NCI-H510A (cell line): Measurements from ENCODE around the gene TMEM80.
A peak's percentile ranks its signal among the peaks of the same experiment; 100 is the strongest.
"Not testable (repeated sequence)": the region's sequence is repeated elsewhere in the genome, so short reads cannot be mapped to it uniquely, and the experiment has no call there.

Experiments used
- DNase-seq: peaks from one replicate; lab custom pipeline; 2025; lab: John Stamatoyannopoulos, UW

TMEM80 gene

DNA sequence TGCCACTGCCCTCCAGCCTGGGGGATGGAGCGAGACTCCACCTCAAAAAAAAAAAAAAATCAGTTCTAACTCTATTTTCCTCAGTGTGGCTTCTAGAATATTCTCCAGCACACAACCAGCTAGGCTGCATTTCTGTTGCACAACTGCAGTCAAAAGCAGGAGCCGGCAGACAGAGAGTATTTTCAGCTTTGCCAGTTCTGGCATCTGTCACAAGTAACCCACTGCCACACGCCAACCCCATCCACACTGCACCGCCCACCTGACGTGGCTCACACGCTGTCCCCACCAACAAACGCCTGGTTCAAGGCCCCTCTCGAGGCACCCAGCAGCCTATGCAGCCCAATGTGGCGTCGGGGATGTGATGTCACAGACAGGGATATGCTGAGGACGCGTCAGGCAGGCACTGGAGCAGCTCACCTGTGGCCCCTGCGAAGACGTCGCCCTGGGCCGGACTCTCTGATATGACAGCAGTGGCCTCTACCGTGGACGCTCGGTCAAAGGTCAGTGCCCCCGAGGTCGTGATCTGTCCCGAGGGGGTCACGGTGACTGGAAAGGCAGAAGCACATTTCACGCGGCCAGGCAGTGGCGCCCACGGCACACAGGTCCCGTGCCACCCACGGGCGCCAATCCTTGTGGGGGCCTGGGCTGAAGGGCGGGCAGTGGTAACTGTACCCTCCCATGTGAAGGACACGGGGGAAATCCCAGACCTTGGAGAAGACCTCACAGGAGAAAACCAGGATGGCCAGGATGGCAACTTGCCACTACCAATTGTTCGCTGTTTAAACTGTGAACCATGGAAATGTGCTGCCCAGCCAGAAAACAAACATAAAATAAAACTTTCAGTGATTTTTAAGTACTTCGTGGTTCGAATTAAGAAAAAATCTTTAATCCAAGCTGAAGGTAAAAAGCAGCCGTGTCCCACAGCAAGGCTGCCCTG is 16.1 kb upstream of the TMEM80 start:
- DNase-seq = no peak

GRCh38 chr11:680476-680875 is 15.1 kb upstream of the TMEM80 start:
- no peak for DNase-seq

- no peak for DNase-seq
These were observed 14.6 kb upstream of the TMEM80 start for GRCh38 chr11:680970-681369.

DNA sequence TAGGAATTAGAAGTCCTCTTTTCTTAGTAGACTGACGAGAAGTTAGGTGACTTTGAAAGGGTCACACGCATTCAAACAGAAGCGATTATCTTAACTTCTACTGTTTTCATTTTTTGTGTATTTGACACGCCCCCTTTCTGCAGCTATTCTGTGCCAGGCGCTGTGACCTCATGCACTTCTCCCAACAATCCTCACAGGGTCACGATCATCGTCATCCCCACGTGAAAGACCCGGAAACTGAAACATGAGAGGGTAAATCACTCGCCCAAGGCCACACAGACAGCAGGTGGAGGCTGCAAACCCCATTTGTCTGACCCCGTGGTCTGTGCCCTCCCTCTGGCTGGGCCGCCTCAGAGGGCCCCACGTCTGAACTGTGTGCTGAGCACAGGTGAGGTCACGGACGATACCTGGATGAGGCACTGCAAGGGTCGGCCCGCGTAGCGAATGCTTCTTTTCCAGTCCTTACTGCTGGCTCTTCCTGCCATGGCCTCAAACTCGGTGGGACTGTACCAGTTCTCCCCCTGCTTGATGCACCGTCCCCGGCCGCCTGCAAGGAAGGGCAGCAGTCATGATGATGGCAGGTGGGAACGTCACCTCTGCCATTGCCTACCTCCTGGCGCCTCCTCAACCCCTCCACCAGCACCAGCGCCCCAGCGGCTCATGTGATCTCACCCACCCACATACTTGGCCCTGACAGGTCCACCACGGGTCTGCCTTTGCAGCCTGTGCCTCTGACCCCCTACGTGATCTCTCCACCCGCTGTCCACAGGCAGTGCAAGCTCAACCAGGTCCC is 9.0 kb upstream of the TMEM80 start:
- DNase-seq = no peak

- no peak for DNase-seq
These were observed 7.9 kb upstream of the TMEM80 start for GRCh38 chr11:687751-688150.

GRCh38 chr11:688681-689080 is 6.9 kb upstream of the TMEM80 start:
- no peak for DNase-seq

DNA sequence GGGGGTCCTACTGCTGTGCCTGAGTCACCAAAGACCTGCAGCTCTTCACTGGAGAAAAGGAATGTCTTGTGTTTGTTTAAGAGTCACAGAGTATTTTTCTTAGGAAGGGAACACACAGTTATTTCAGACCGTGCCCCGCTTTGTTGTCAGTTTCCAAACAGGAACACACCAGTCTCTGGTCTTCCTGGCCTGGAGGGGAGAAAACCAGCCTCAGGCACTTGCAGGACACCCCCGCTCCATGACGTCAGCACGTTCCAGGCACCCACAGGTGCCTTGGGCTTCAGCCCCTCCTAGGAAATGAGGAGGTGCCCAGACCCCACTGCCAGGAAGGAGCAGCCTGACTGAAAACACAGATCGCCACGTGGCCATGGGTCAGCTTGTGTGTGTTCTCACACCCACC is 6.0 kb upstream of the TMEM80 start:
- no peak for DNase-seq

DNA sequence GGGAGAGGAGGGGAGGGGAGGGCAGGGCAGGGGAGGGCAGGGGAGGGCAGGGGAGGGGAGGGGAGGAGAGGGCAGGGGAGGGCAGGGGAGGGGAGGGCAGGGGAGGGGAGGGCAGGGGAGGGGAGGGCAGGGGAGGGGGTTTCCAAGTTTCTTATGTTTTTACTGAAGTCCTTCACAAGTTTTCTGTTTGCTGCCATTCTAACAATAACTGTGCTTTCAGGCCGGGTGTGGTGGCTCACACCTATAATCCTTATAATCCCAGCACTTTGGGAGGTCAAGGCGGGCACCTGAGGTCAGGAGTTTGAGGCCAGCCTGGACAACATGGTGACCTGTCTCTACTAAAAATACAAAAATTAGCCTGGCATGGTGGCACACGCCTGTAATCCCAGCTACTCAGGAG is 5.4 kb upstream of the TMEM80 start:
- not testable (repeated sequence) for DNase-seq

DNA sequence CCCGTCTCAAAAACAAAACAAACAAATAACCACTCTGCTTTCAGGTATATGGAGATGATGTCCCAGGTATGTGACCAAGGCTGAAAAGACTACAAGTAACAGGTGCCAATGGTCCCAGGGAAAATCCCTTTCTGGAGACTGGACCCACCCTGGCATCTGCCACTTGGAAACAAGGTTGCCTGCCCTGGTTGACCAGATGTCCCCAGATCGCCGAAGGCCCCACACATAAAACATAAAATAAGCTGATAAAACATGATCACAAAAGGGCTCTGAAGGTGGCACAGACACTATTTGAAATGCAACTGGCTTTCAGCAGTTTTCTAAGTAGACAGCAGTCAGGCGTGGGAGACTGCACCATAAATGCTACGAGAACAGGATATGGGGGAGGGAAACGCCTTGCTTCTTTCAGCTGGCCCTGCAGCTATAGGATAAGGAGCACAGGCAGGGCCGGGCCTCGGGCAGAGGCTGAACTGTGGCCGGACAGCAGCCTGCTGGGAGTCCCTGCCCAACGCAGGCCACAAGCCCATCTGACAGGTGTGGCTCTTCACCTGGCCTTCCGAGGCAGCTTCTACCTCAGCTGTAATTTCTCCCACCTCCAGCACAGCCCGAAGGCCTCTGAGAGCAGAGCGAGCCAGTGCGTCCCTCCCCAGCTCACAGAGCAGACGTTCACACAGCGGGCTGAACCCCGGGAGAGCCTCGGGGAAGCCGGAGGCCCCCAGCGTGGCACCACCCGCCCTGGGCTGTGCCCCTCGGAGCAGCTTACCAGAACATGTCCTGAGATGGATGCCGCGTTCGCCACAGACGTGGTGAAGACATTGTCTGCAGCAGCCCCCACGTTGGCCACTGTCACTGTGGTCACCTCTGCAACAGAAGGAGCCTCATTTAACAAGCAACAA is 4.6 kb upstream of the TMEM80 start:
- DNase-seq = no peak

DNA sequence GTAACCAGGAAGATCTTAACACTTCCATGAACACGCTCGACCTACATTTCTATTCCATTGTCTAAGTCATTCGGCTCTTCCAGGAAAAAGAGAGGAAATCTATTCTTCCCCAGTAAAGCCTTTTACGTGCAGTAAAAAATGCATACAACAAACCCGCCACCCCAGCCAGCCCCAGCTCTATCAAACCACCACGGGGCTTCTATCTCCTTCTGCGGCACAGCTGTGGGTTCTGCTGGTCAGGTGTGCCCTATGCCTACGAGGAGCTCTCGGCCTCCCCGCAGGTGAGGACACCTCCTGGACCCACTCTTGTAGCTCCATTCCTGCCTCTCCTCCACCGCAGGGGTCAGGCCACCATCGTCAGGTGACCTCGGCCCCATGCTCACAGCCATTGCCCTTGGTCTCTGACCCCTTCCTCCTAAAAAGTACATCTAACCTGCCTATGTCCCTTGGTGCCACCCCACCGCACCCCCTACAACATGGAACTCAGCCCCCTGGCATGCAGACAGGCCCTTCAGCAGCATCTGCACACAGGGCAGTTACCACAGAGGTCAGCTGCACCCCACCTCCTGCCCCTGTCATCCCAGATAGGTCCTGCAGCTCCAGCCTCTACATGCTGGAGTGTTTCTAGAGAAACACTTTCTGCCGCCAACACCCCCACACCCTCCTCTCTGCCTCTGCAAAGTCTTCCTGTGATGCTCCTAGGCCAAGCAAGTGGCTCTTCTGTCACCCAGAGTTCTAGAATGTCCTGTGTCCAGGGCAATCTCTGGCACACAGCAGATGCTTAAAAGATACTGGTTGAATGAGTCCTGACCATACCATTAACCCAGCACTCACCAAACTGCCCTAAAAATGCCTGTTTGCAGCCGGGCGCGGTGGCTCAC is 3.7 kb upstream of the TMEM80 start:
- DNase-seq = no peak

DNA sequence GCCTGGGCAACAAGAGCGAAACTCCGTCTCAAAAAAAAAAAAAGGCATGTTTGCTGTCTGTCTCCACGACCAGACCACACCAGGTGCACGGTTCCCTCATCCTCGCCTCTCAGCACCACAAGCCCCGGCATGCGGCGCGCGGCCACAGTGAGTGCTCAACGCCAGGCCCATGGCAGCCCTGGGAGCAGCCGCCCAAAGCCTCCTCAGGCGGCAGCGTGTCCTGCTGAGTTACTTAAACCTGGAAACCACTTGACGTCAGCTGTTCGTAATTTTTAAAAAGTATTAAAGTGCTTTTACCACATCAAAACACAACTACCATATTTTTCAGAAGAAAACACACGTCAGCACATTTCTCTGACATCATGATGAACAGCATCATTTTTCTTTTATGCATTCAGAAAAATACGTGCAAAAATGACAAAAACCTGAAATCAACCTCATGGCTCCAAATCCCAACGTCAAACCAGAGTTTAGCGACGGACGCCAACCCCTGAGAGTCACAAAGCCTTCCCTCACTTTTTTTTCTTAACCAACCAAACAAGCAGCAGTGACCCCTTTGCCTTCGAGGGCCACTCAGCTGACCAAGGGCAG is 2.7 kb upstream of the TMEM80 start:
- DNase-seq = peak; percentile 67

DNA sequence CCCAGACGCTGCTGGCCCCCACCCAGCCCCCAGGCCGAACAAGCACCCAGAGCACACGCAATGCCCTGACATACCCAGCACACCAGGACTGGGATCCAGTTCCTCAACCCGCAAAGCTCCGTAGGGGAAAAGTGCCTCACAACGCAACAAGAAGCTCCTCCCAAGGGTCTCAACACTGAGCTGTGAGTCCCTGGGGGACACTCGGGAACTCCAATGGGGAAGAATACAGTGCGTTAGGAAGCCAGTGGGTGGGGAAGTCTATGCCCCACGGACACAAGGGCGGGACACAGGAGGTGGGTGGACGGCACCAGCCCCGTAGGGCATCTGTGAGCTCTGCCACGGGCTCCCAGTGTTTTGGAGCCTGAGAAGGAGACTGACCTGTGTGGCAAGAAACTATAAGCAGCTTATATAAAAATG is 2.2 kb upstream of the TMEM80 start:
- no peak for DNase-seq

DNA sequence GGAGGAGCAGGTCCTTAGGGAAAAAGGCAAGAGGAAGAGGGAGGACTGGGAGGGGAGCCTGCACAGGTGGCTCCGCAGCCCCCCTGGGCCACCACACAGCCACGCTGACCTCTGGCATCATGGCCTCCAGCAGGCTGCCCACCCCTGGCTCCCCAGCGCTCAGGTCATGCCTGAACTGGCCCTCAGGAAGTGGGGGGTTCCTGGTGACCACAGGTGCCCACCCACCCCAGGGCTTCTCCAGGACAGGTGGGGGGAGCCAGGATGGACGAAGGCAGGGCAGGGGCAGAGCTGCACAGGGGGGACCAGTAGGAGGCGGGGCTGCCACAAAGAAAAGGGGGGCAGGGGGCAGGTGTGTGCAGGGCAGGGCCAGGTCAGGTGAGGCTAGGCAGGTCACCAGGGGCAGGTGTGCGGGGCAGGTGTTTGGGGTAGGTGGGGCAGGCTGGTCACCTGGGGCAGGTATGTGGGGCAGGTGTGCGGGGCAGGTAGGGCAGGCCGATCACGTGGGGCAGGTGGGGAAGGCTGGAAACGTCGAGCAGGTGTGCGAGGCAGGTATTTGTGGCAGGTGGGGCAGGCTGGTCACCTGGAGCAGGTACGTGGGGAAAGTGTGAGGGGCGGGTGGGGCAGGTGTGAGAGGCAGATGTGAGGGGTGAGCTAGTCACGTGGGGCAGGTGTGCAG is 1.6 kb upstream of the TMEM80 start:
- DNase-seq = peak; percentile 62

DNA sequence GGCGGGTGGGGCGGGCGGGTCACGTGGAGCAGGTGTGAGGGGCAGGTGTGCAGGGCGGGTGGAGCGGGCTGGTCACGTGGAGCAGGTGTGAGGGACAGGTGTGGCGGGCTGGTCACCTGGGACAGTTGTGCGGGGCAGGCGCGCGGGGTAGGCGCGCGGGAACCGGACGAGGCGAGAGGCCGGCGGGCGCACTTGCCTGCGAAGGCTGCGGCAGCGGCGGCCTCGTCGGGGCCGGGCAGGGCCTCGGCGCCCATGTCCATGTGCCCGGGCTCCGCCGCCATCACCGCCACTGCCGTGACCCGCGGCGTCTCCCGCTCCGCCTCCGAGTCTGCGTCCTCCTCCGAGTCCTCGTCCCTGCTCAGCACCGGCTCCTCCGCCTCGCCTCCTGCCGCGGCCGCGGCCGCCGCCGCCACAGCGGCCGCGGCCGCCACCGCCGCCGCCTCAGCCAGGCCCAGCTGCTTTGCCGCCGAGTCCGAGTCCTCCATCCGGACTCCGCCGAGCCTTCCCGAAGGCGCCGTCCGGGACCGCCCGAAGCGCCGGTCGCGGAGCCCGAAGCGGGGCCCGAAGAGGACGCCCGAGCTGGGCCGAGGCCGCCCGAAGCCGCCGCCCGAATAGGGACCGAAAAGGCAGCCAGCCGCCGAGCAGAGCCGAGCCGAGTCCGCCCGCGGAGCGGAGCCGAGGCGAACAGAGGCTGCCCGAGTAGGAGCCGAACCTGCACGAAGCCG is 891 bp upstream of the TMEM80 start, which contains the start of gene DEAF1:
Gene DEAF1 (minus strand): TSS at position 660 of the 725 bp plus-strand sequence. CDS start 175 bp downstream, at position 485.
- DNase-seq = peak; percentile 84

GRCh38 chr11:695288-695537 is 403 bp upstream of the TMEM80 start:
- no peak for DNase-seq

DNA sequence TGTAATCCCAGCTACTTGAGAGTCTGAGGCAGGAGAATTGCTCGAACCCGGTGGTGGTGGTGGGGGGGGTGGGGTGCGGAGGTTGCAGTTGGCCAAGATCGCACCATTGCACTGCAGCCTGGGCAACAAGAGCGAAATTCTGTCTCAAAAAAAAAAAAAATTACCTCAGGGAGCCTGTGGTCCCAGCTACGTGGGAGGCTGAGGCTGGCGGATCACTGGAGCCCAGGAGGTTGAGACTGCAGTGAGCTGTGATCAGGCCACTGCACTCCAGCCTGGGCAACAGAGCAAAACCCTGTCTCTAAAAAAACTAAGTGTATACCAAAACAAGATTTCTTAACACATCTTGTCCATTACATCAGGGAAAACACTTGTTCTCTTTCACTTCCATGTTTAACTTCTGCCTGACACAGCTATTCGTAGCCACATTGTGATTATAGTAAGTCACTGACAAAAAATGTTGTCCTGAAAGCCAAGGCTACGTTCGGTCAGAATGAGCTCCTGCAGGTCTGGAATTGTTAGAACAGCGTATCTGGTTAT is 1.4 kb downstream of the TMEM80 start:
- no peak for DNase-seq

DNA sequence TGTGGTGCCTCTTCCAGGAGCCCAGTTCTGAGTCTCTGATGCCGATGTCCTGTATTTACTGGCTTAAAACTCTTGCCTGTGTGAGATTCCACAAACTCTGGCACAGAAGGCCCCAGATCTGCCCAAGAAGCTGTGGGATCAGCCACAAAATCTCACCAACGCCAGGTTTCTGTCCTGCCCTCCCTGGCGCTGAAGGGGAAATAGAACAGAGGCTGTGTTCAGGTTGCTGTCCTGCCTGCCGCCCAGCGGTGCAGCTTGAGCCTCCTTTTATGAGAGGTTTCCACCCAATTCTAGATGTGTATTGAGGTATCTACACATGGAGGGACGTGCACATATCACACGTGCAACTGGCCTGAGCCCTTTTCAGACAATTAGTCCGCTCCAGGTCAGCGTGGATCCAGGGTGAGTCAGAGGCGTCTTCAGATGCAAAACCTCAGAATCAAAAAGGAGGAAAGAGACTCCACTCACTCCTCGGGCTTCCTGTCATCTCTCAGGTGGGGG is 2.2 kb downstream of the TMEM80 start:
- DNase-seq = no peak

DNA sequence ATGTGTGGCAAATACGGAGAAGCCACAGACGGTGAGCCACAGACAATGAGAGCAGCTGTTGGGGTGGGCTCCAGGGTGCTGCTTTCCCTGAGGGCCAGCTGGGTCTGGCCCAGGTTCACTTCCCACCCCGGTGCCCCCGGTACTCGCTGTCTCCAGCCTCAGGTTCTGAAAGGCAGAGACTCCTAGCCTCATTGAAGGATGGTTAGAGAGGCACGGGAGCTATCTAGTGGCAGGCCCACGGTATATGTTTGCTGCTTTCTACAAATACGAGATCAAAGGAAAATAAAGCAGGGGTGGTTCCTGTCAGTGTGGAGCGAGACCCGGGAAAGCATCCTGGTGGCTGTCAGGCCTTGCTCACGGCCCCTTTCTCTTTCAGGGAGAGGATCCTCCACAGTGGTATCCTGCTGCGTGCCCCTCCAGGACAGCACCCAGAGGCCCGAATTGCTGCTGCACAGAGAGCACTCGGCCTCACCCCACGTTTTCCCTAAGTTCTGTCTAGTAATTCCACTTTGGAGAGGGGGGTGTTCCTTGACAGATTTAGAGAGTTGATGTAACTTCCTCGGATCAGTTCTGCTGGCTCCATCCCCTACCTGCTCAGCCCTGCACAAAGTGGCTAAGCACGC is 3.0 kb downstream of the TMEM80 start:
- no peak for DNase-seq

- DNase-seq = no peak
These were observed 3.5 kb downstream of the TMEM80 start for GRCh38 chr11:699116-699508.
